Fibroblast of mammary gland (primary cell): ENCODE results near the gene C1QL3.

ENCODE experiments used
- DNase-seq: peaks from one replicate; pipeline ENCODE4 v3.0.0-alpha.2; 2010; ENCODE audit warnings: low read depth
- H3K4me3 ChIP-seq: 2 replicates; pipeline ENCODE4 v1.5.1; 2011; ENCODE audit warnings: low read depth, mild to moderate bottlenecking, low read length, moderate library complexity; ENCODE audit not compliant: control insufficient read depth
- TF ChIP-seq, protein P1 (sequence below): conservative IDR thresholded peaks from 2 replicates; pipeline ENCODE4 v1.5.1; 2011; ENCODE audit warnings: low read depth, low read length, inconsistent platforms; ENCODE audit not compliant: control insufficient read depth, insufficient read depth

C1QL3 gene

GRCh38 chr10:16505161-16505560, 16.5 kb downstream of the C1QL3 start:
- H3K4me3 ChIP-seq: no peak overlapping the region
- peak; percentile 8 for DNase-seq
- TF ChIP-seq, protein P1, sequence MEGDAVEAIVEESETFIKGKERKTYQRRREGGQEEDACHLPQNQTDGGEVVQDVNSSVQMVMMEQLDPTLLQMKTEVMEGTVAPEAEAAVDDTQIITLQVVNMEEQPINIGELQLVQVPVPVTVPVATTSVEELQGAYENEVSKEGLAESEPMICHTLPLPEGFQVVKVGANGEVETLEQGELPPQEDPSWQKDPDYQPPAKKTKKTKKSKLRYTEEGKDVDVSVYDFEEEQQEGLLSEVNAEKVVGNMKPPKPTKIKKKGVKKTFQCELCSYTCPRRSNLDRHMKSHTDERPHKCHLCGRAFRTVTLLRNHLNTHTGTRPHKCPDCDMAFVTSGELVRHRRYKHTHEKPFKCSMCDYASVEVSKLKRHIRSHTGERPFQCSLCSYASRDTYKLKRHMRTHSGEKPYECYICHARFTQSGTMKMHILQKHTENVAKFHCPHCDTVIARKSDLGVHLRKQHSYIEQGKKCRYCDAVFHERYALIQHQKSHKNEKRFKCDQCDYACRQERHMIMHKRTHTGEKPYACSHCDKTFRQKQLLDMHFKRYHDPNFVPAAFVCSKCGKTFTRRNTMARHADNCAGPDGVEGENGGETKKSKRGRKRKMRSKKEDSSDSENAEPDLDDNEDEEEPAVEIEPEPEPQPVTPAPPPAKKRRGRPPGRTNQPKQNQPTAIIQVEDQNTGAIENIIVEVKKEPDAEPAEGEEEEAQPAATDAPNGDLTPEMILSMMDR: no peak

- TF ChIP-seq, protein P1: no peak
- DNase-seq: no peak
- no peak overlapping the region for H3K4me3 ChIP-seq
Measured at GRCh38 chr10:16497911-16498310, 23.8 kb downstream of the C1QL3 start.

GRCh38 chr10:16493884-16494536, 27.7 kb downstream of the C1QL3 start:
- TF ChIP-seq, protein P1: no peak
- no peak for DNase-seq
- no peak overlapping the region for H3K4me3 ChIP-seq

GRCh38 chr10:16491933-16492332, 29.7 kb downstream of the C1QL3 start:
- H3K4me3 ChIP-seq: no peak overlapping the region
- no peak for DNase-seq
- TF ChIP-seq, protein P1: no peak

- TF ChIP-seq, protein P1: no peak
- H3K4me3 ChIP-seq: no peak overlapping the region
- no peak for DNase-seq
Measured at GRCh38 chr10:16490511-16490910, 31.2 kb downstream of the C1QL3 start.

- no peak overlapping the region for H3K4me3 ChIP-seq
- DNase-seq: no peak
- TF ChIP-seq, protein P1: no peak
Measured at GRCh38 chr10:16483241-16483917, 38.3 kb downstream of the C1QL3 start.
